Umbilical cord (tissue), 2 donors: ENCODE results near the gene ITGAX. TPM values are rescaled to one million over a fixed set of nuclear protein-coding genes. Genes with fewer than 3 reads are reported as not detected.
A peak's percentile ranks its signal among the peaks of the same experiment; 100 is the strongest.

Experiments used
- DNase-seq: peaks from one replicate; pipeline ENCODE4 v3.0.0-alpha.2; 2015; ENCODE audit warnings: low spot score
- total RNA-seq: library from RNA; depleted of rRNA; stranded (reverse); fragments of >200 nt; gene quantifications from one replicate; pipeline ENCODE4 v1.2.3, GENCODE V29; 2014; ENCODE audit warnings: low replicate concordance; ENCODE audit not compliant: insufficient read depth

Gene ITGAX
- total RNA-seq, 1 donor from 2014 or later: 8.9 TPM

- no peak for DNase-seq
Observed at GRCh38 chr16:31348579-31348978, 6.4 kb upstream of the ITGAX start.

GRCh38 chr16:31350275-31351005 lies 4.5 kb upstream of the ITGAX start:
- DNase-seq: no peak

DNA sequence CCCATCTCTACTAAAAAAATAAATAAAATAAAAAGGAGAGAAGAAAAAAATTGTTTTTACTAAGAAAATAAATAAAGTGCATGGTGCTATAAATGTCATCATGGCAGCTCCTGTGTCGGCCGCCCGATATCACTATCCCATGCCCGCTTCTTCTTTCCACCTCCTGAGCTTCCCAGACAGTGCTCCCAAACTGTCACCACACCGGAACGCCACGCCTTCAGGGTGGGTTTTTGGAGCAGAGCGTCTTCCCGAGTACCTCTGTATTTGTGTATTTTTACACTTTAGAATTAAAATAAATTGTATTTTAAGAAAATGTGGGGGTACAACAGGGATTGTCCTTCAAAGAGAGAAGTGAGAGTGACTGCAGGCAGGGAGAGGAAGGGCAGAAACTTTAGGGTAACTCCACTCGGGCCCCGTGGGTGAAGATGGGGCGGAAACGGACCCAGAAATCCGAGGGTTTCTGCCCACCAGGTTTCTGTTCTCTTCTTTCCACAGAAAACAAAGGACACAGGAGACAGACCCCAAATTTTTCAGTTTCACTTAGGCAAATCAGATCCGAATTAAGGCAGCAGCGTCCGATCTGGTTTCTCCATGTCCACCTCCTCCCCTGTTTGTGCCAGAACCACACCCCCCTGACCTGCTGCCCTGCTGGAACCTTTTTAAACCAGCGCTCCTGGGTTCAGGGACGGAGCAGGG lies 3.6 kb upstream of the ITGAX start:
- no peak for DNase-seq

GRCh38 chr16:31351942-31352325 lies 3.0 kb upstream of the ITGAX start:
- no peak for DNase-seq

DNA sequence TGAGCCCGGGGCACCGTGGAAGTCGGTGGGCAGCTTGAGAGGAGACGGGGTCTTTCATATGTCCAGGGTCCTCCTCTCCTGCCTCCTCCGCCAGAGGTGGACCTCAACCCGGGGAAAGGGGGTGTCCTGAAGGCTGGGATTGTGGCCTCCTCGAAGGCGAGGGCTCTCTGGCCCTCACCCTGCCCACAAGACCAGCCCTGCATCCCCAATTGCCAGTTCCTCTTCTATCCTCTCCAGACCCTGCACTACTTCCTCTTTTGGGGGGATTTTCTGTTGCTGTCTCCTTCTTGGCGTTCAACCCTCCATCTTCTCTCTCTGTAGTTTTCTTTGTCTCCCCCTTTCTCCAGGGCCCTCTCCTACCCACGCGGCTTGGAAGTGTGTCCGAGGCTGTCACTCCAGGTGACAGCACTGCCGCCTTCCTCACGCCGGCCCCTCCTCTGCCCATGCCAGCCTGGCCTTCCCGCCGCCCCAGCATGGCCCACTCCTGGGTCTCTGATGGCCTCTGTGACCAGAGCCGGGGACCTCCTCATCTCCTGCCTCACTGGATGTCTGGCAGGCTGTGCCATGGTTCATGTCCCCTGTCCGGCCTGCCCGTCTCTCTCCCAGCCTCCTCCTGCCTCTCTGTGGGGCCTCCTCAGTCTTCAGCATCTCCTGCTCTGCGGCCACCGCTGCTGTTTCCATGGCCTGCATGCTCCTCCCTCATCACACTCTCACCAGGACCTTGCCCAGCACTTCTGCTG lies 2.4 kb upstream of the ITGAX start:
- peak; percentile 35 for DNase-seq

GRCh38 chr16:31355431-31356100 lies 590 bp downstream of the ITGAX start:
- no peak for DNase-seq

DNA sequence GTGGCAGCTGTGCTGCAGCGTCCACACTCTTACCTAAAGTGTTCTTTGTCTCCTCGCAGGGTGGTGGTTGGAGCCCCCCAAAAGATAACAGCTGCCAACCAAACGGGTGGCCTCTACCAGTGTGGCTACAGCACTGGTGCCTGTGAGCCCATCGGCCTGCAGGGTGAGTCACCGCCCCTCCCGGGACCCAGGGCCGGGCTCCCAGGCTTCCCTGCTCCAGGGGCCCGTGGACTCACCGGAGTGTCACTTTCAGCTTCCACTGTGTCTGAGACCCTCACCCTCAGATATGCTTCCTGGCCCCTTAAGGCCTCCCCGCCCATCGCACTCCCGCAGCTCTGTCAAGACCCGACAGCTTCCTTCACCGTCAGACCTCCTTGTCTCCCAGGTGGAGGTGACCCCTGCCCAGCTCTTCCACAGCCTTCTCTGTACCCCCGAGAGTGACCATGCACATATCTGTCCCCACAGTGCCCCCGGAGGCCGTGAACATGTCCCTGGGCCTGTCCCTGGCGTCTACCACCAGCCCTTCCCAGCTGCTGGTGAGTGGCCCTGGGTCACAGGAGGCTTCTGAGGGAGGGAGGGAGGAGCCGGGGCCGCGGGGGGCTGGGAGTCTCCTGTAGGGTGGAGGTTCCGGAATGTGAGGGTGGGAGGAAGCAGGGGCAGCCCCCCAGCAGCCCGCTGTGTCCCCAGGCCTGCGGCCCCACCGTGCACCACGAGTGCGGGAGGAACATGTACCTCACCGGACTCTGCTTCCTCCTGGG lies 1.8 kb downstream of the ITGAX start:
- no peak for DNase-seq

- no peak for DNase-seq
Observed at GRCh38 chr16:31357324-31358109, 2.5 kb downstream of the ITGAX start.

- DNase-seq: no peak
Observed at GRCh38 chr16:31360251-31360650, 5.3 kb downstream of the ITGAX start.

DNA sequence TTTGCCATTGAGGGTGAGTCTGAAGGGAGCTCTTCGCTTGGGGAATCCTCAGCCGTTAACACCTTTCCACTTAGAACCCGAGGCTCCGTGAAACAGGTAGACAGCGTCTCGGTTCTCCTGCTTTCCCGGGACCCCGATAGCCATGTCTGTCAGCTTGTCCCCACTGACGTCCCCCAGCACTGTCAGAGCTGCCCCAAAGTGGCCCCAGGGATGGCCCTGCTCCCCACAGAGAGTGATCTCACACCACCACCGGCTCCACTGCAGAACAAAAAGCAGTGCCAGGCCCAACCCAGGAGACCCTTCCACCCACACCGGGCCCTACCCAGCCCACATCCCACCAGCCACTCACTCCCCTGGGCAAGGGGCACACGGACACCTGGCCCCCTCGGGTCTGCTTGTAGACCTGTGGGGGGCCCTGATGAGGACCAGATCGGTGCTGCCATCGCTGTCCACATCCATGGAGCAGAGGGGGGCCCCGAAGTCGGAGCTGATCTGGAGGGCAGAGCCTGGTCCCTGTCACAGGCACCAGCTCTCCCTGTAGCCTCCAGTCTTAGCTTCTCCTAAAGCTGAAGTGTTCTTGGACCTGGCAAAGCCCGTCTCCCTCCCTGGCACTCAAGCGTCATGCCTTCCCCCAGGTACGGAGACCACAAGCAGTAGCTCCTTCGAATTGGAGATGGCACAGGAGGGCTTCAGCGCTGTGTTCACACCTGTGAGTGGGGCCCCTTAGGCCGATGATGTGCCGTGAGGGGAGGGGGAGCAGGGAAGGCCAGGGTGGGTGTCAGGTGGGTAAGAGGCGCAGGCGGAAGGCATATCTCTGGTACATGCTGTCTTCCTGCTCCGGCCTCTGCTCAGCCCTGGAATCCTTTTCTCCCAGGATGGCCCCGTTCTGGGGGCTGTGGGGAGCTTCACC lies 6.5 kb downstream of the ITGAX start:
- DNase-seq: no peak

- DNase-seq: no peak
Observed at GRCh38 chr16:31362476-31363405, 7.8 kb downstream of the ITGAX start.

GRCh38 chr16:31363721-31364120 lies 8.7 kb downstream of the ITGAX start:
- DNase-seq: no peak

DNA sequence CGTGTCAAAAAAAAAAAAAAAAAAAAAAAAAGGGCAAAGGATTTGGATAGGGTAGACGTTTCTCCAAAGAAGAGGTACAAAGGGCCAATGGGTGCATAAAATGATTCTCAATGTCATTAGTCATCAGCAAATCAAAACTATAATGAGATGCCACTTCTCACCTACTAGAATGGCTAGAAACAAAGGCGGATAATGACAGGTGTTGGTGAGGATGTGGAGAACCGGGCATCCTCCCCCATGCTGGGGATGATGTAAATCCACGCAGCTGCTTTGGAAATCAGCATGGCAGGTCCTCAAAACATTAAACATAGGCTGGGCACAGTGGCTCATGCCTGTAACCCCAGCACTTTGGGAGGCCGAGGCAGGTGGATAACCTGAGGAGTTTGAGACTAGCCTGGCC lies 9.4 kb downstream of the ITGAX start:
- no peak for DNase-seq

GRCh38 chr16:31365131-31365865 lies 10.3 kb downstream of the ITGAX start:
- no peak for DNase-seq

GRCh38 chr16:31367853-31368252 lies 12.9 kb downstream of the ITGAX start:
- peak; percentile 28 for DNase-seq

DNA sequence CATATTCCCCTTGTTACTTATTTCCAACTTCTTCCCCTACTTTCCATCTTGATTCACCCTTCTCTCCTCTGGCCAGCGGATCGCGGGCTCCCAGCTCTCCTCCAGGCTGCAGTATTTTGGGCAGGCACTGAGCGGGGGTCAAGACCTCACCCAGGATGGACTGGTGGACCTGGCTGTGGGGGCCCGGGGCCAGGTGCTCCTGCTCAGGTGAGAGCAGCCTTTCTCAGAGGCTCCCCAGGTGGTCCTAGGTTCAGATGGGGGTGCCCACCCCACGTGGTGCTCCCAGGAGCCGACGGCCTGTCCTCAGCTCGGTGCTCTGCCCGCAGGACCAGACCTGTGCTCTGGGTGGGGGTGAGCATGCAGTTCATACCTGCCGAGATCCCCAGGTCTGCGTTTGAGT lies 16.0 kb downstream of the ITGAX start:
- no peak for DNase-seq

GRCh38 chr16:31371619-31372484 lies 16.9 kb downstream of the ITGAX start:
- no peak for DNase-seq
